Measurements from ENCODE around the gene DPEP1.

DPEP1 gene

GRCh38 chr16:89613954-89614459 lies 565 bp downstream of the DPEP1 start:
- no peak for TF ChIP-seq CTCF (IDR thresholded peaks at IDR 0.05; ENCODE audit: control insufficient read depth, insufficient read depth, low read depth, low read length, missing control alignments)
- no peak for DNase-seq (ENCODE audit: low read depth)
- H3K4me3 ChIP-seq (ENCODE audit: control insufficient read depth, low read depth, low read length) = no peak overlapping the region

GRCh38 chr16:89615176-89615575 lies 1.7 kb downstream of the DPEP1 start:
- DNase-seq (ENCODE audit: low read depth) = no peak
- TF ChIP-seq CTCF (IDR thresholded peaks at IDR 0.05; ENCODE audit: control insufficient read depth, insufficient read depth, low read depth, low read length, missing control alignments) = no peak
- H3K4me3 ChIP-seq (ENCODE audit: control insufficient read depth, low read depth, low read length) = no peak overlapping the region

GRCh38 chr16:89615596-89616090 lies 2.2 kb downstream of the DPEP1 start:
- peak; percentile 83 for TF ChIP-seq CTCF (IDR thresholded peaks at IDR 0.05; ENCODE audit: control insufficient read depth, insufficient read depth, low read depth, low read length, missing control alignments)
- H3K4me3 ChIP-seq (ENCODE audit: control insufficient read depth, low read depth, low read length) = no peak overlapping the region
- DNase-seq (ENCODE audit: low read depth) = no peak

GRCh38 chr16:89616623-89617022 lies 3.2 kb downstream of the DPEP1 start:
- TF ChIP-seq CTCF (IDR thresholded peaks at IDR 0.05; ENCODE audit: control insufficient read depth, insufficient read depth, low read depth, low read length, missing control alignments) = no peak
- no peak overlapping the region for H3K4me3 ChIP-seq (ENCODE audit: control insufficient read depth, low read depth, low read length)
- DNase-seq (ENCODE audit: low read depth) = no peak

- no peak overlapping the region for H3K4me3 ChIP-seq (ENCODE audit: control insufficient read depth, low read depth, low read length)
- TF ChIP-seq CTCF (IDR thresholded peaks at IDR 0.05; ENCODE audit: control insufficient read depth, insufficient read depth, low read depth, low read length, missing control alignments) = no peak
- DNase-seq (ENCODE audit: low read depth) = no peak
These were observed 3.6 kb downstream of the DPEP1 start for GRCh38 chr16:89617036-89617435.

GRCh38 chr16:89618109-89618998 lies 4.9 kb downstream of the DPEP1 start:
- no peak for DNase-seq (ENCODE audit: low read depth)
- H3K4me3 ChIP-seq (ENCODE audit: control insufficient read depth, low read depth, low read length) = no peak overlapping the region
- no peak for TF ChIP-seq CTCF (IDR thresholded peaks at IDR 0.05; ENCODE audit: control insufficient read depth, insufficient read depth, low read depth, low read length, missing control alignments)

Data from AG09309 (cell line).